GM12878 (cell line): ENCODE data around the gene SLC38A9.

Experiments used
- ATF7 ChIP-seq: fragments of 450-650 bp; IDR thresholded peaks from 2 replicates; pipeline ENCODE4 v1.6.1; 2016; ENCODE audit warnings: low read depth, mild to moderate bottlenecking
- TF ChIP-seq, protein P1 (sequence below): fragments of 450-650 bp; formaldehyde crosslinking; IDR thresholded peaks from 2 replicates; pipeline ENCODE4 v1.4.0; 2020; ENCODE audit warnings: mild to moderate bottlenecking, moderate library complexity

DNA sequence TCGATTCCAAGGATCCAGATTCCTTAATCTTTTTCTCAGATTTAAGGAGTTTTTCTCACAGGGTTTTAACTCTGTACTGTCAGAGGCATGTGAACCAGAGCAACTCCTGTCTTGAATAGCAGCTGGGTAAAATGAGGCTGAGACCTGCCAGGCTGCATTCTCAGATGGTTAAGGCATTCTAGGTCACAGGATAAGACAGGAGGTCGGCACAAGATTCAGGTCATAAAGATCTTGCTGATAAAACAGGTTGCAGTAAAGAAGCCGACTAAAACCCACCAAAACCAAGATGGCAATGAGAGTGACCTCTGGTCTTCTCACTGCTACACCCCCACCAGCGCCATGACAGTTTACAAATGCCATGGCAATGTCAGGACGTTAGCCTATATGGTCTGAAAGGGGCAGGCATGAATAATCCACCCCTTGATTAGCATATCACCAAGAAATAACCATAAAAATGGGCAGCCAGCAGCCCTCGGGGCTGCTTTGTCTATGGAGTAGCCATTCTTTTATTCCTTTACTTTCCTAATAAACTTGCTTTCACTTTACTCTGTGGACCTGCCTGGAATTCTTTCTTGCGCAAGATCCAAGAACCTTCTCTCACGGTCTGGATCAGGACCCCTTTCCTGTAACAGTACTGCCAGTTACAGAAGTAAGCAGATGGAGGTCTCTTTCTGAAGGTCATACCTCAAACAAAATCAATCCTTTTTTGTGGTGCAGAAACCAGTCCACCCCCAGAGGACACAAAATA lies 87.1 kb downstream of the SLC38A9 start:
- TF ChIP-seq ATF7: no peak
- TF ChIP-seq, protein P1, sequence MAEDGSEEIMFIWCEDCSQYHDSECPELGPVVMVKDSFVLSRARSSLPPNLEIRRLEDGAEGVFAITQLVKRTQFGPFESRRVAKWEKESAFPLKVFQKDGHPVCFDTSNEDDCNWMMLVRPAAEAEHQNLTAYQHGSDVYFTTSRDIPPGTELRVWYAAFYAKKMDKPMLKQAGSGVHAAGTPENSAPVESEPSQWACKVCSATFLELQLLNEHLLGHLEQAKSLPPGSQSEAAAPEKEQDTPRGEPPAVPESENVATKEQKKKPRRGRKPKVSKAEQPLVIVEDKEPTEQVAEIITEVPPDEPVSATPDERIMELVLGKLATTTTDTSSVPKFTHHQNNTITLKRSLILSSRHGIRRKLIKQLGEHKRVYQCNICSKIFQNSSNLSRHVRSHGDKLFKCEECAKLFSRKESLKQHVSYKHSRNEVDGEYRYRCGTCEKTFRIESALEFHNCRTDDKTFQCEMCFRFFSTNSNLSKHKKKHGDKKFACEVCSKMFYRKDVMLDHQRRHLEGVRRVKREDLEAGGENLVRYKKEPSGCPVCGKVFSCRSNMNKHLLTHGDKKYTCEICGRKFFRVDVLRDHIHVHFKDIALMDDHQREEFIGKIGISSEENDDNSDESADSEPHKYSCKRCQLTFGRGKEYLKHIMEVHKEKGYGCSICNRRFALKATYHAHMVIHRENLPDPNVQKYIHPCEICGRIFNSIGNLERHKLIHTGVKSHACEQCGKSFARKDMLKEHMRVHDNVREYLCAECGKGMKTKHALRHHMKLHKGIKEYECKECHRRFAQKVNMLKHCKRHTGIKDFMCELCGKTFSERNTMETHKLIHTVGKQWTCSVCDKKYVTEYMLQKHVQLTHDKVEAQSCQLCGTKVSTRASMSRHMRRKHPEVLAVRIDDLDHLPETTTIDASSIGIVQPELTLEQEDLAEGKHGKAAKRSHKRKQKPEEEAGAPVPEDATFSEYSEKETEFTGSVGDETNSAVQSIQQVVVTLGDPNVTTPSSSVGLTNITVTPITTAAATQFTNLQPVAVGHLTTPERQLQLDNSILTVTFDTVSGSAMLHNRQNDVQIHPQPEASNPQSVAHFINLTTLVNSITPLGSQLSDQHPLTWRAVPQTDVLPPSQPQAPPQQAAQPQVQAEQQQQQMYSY (CRISPR knock-in tag): no peak
